Activated CD8-positive, alpha-beta T cell treated with anti-CD3 and anti-CD28 coated beads for 36 hours (primary cell): ENCODE results near the gene KBTBD12. TPM values are rescaled to one million over a fixed set of nuclear protein-coding genes. Genes with fewer than 3 reads are reported as not detected.

Source experiments
- ATAC-seq: fragments of 200-7000 bp; cut with Tn5 transposase; one replicate; pipeline ENCODE4 v1.10.0; 2021; ENCODE audit warnings: mild to moderate bottlenecking, moderate library complexity
- CTCF ChIA-PET: fragments of 350-600 bp; sonication (Branson Sonifier 250); formaldehyde crosslinking; loops from one replicate; lab custom pipeline; 2021; ENCODE audit warnings: antibody characterized with exemption; lab: Charles Lee
- POLR2A ChIA-PET: fragments of 350-600 bp; sonication (Branson Sonifier 250); formaldehyde crosslinking; loops from one replicate; lab custom pipeline; 2021; ENCODE audit warnings: antibody characterized with exemption; lab: Charles Lee
- DNase-seq: peaks from one replicate; pipeline ENCODE4 v3.0.0-alpha.2; 2020
- H3K27ac Mint-ChIP-seq: one replicate; pipeline ENCODE4 v1.8.0; 2021; ENCODE audit warnings: mild to moderate bottlenecking, mixed read lengths
- H3K27me3 Mint-ChIP-seq: one replicate; pipeline ENCODE4 v1.8.0; 2021; ENCODE audit warnings: mixed read lengths
- H3K36me3 Mint-ChIP-seq: one replicate; pipeline ENCODE4 v1.8.0; 2021; ENCODE audit warnings: low read depth, mixed read lengths
- H3K4me1 Mint-ChIP-seq: one replicate; pipeline ENCODE4 v1.8.0; 2021; ENCODE audit warnings: low read depth, mixed read lengths
- H3K4me3 Mint-ChIP-seq: one replicate; pipeline ENCODE4 v1.8.0; 2021; ENCODE audit warnings: mild to moderate bottlenecking, moderate library complexity, mixed read lengths
- H3K9me3 Mint-ChIP-seq: one replicate; pipeline ENCODE4 v1.8.0; 2021; ENCODE audit warnings: mixed read lengths
- intact Hi-C: fragments of 100-400 bp; cut with micrococcal nuclease; formaldehyde crosslinking; loops from one replicate; pipeline ENCODE4 v1.10.0; 2022
- total RNA-seq, 2 experiments: library from RNA; stranded (reverse); gene quantifications; one replicate each; pipeline ENCODE4 v1.2.3, GENCODE V29; 2021
- TF ChIP-seq, protein P1 (sequence below): fragments of 200-600 bp; IDR thresholded peaks from one replicate; pipeline ENCODE4 v1.8.0; 2022; ENCODE audit warnings: antibody characterized with exemption, mild to moderate bottlenecking

KBTBD12 gene
- total RNA-seq, 2 experiments from 2014 or later: not detected

DNA sequence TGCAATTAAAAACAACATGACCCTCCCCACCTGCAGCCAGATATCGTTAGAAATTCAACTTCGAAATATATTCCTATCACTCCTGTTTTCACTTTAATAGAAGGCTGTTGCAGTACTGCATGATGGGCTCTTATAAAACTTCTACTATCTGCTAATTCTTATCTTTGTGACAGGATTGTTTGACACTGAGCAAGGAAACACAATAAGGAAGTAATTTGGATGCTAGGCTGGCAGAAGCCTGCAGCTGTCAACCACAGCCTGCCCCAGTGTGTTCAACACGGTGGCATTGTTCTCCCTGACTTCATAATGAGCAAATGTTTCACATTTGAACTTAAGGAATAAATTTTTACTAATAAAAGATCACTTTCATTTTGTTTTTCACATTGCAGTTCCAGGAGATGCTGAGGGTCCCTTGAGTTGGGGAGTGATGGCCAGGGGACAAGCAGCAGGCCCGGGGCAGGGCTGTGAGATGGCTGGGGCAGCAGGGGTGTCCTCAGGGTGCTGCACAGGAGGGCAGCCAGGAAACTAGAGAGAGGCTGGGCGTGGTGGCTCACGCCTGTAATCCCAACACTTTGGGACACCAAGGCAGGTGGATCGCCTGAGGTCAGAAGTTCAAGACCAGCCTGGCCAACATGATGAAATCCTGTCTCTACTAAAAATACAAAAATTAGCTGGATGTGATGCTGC is 72.4 kb downstream of the KBTBD12 start:
- no peaks in the 10 kb centered on the region for H3K36me3 Mint-ChIP-seq
- no peak for DNase-seq
- CTCF ChIA-PET: no interaction called here

DNA sequence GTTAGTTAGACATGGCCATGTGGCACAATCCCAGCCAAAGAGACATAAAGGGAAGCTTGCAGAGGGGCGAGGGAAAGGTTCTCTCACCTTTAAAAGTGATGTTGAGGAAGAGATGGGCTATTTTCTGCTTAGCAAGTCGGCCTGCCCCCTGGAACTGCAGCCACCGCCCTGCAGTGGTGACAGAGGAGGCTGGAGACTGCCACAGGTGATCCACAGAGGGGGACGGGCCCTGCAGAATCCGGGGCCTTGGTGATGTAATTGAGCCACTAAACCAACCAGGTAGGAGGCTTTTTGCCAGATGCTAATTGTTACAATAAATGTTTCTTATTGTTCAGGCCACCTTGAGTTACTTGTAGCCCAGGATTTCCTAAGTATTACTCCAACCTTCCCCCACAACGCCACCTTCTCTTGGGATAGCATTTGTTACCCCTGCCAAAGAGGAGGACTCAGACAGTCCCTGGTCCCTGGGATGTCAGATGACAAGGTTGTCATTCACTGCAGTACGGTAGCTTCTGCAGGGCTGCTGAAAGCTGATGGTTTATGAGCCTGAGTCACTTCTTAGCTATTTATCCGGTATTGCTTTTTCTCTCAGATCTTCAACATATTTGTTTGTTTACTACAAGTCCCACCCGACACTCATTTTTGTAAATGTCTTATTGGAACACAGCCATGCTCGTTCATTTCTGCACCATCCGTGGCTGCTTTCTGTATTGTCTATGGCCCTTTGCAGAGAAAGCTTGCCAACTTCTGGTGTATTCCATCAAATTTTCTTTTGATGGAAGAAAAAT is 73.9 kb downstream of the KBTBD12 start:
- POLR2A ChIA-PET: no interaction called here
- no peak for ATAC-seq
- H3K9me3 Mint-ChIP-seq: no peaks in the 10 kb centered on the region
- no peak for DNase-seq
- TF ChIP-seq, protein P1, sequence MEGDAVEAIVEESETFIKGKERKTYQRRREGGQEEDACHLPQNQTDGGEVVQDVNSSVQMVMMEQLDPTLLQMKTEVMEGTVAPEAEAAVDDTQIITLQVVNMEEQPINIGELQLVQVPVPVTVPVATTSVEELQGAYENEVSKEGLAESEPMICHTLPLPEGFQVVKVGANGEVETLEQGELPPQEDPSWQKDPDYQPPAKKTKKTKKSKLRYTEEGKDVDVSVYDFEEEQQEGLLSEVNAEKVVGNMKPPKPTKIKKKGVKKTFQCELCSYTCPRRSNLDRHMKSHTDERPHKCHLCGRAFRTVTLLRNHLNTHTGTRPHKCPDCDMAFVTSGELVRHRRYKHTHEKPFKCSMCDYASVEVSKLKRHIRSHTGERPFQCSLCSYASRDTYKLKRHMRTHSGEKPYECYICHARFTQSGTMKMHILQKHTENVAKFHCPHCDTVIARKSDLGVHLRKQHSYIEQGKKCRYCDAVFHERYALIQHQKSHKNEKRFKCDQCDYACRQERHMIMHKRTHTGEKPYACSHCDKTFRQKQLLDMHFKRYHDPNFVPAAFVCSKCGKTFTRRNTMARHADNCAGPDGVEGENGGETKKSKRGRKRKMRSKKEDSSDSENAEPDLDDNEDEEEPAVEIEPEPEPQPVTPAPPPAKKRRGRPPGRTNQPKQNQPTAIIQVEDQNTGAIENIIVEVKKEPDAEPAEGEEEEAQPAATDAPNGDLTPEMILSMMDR: no peak
- no peak overlapping the region for H3K4me3 Mint-ChIP-seq
- CTCF ChIA-PET: interaction anchor here (1.0 kb wide), 1 partner anchor 15 kb away, joined by 3 read pairs; no protein-coding TSS in a partner anchor
- H3K27ac Mint-ChIP-seq: no peak overlapping the region
- no peaks in the 10 kb centered on the region for H3K27me3 Mint-ChIP-seq
- H3K36me3 Mint-ChIP-seq: no peaks in the 10 kb centered on the region
- intact Hi-C loops: no loop called here
- H3K4me1 Mint-ChIP-seq: no peaks in the 10 kb centered on the region

More for the DNA sequence above, 72.4 kb downstream of the KBTBD12 start:
- Mint-ChIP-seq H3K4me1 (no peaks in the 10 kb centered on the region), H3K9me3 (no peaks in the 10 kb centered on the region), H3K27me3 (no peaks in the 10 kb centered on the region), H3K4me3 (no peak overlapping the region), H3K27ac (no peak overlapping the region)
- ATAC-seq: no peak
- TF ChIP-seq, protein P1: no peak
- intact Hi-C loops: no loop called here
- POLR2A ChIA-PET: no interaction called here

- Mint-ChIP-seq H3K27me3 (no peaks in the 10 kb centered on the region), H3K4me1 (no peaks in the 10 kb centered on the region), H3K9me3 (no peaks in the 10 kb centered on the region), H3K4me3 (no peak overlapping the region), H3K36me3 (no peaks in the 10 kb centered on the region), H3K27ac (no peak overlapping the region)
- intact Hi-C loops: no loop called here
- TF ChIP-seq, protein P1: no peak
- CTCF ChIA-PET: no interaction called here
- DNase-seq (no peak), ATAC-seq (no peak)
- POLR2A ChIA-PET: interaction anchor here (0.6 kb wide), 1 partner anchor 627 kb away, joined by 4 read pairs; no protein-coding TSS in a partner anchor
Measured at GRCh38 chr3:127990051-127990450, 75.0 kb downstream of the KBTBD12 start.

GRCh38 chr3:127990461-127990860 is 75.4 kb downstream of the KBTBD12 start:
- ATAC-seq: no peak
- ChIA-PET POLR2A (interaction anchor here (0.6 kb wide), 1 partner anchor 627 kb away, joined by 4 read pairs; no protein-coding TSS in a partner anchor), CTCF (no interaction called here)
- Mint-ChIP-seq H3K27me3 (no peaks in the 10 kb centered on the region), H3K27ac (no peak overlapping the region), H3K9me3 (no peaks in the 10 kb centered on the region), H3K4me3 (no peak overlapping the region), H3K4me1 (no peaks in the 10 kb centered on the region), H3K36me3 (no peaks in the 10 kb centered on the region)
- intact Hi-C loops: no loop called here
- no peak for DNase-seq
- TF ChIP-seq, protein P1: no peak

DNA sequence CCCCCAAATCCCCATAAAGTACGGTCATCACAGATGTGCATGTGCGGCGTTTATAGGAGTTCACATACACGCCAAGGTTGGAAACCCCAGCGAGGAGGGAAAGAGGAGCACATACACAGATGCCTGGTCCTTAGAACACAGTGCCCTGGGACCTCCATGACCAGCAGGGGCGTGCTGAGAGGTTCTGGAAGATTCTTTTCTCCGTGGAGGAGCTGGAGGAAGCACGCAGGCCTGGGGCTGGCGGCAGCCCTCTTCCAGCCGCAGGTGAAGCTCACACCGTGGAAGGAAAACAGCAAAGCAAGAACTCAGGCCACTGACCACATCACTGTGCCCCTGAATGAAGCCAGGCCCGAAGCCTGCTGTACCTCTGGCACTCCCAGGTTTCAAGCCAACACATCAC is 76.2 kb downstream of the KBTBD12 start:
- ATAC-seq (no peak), DNase-seq (no peak)
- H3K27ac Mint-ChIP-seq: no peak overlapping the region
- POLR2A ChIA-PET: no interaction called here
- H3K4me1 Mint-ChIP-seq: no peaks in the 10 kb centered on the region
- CTCF ChIA-PET: no interaction called here
- H3K4me3 Mint-ChIP-seq: no peak overlapping the region
- no peaks in the 10 kb centered on the region for H3K27me3 Mint-ChIP-seq
- intact Hi-C loops: no loop called here
- no peaks in the 10 kb centered on the region for H3K36me3 Mint-ChIP-seq
- TF ChIP-seq, protein P1: no peak
- H3K9me3 Mint-ChIP-seq: no peaks in the 10 kb centered on the region
